HG02852 (cell line): ENCODE results near the gene SH3PXD2B.

Source experiments
- ATAC-seq: cut with Tn5 transposase; IDR thresholded peaks from one replicate; pipeline ENCODE4 v1.9.1; 2021; ENCODE audit warnings: mild to moderate bottlenecking, moderate library complexity; ENCODE audit not compliant: unreplicated experiment

The SH3PXD2B gene

GRCh38 chr5:172437445-172438318, 16.6 kb downstream of the SH3PXD2B start:
- no peak for ATAC-seq

- no peak for ATAC-seq
Measured at GRCh38 chr5:172436879-172437369, 17.4 kb downstream of the SH3PXD2B start.

- ATAC-seq = no peak
Measured at GRCh38 chr5:172436078-172436878, 18.0 kb downstream of the SH3PXD2B start.

GRCh38 chr5:172435362-172436077, 18.8 kb downstream of the SH3PXD2B start:
- no peak for ATAC-seq

DNA sequence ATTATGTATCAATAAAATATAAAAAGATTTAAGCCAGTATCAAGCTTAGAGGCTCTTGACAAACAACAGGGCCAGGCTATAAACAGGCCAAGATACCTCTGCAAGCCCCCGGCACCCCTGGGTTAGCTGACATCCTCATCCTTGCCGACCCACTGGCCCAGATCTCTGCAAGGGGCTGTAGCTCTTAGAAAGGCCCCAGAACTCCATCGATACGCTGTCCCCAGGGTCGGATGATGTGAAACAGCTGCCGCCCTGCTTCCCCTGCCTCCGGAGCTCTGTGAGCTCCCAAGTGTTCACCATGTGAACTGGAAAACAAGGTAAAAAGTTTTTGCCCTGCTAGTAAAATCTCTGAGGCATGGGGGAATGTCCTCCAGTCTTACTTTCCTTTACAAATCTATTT, 20.1 kb downstream of the SH3PXD2B start:
- no peak for ATAC-seq

DNA sequence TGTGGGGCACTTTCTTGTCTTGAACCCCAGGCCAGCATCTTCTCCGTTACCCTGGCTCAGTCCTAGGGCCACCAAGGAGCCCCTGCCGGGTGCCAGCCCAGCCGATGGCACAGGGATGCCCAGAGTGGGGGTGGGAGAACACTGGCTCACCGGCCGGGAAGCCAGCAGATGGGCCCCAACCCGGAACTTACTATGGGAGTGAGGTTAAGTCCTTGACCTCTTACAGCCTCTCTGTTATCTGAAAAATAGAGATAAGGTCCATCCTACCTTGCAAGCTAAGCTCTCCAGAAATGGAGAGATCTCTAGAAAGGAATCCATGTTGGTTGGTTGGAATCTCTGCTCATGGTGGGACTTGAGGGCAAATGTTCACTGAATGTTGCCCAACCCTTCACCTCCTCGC, 20.8 kb downstream of the SH3PXD2B start:
- no peak for ATAC-seq

DNA sequence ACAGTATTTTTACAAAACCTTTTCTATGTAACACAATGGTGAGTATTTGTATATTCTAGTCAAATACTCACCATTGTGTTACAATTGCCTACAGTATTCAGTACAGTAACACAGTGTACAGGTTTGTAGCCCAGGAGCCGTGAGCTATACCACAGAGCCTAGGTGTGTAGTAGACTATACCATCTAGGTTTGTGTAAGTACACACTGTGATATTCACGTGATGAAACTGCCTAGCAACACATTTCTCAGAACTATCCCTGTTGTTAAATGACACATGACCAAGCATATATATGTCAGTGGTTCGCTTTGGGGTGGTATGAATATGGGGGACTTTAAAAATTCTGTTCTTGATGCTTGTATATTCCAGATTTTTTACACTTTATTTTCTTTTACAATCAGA, 21.3 kb downstream of the SH3PXD2B start:
- no peak for ATAC-seq

DNA sequence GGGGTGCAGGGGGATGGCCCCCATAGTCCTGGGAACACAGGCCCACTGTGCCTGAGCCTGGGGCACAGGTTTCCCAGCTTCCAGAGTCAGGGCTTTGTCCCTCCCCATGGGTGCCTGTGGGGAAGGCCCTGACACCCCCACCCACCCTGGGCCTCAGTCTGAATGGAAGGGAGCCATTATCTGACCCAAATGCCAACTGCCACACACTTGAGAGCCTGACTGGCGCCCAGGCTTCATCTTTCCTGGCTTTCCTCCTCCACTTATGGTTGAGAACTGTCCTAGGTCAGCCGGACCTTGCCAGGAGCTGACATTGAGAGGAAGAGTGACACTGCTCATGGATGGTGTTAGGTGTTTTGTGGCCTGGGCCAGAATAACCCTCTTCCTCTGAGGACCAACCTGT, 24.0 kb downstream of the SH3PXD2B start:
- ATAC-seq = no peak

GRCh38 chr5:172429201-172429940, 25.0 kb downstream of the SH3PXD2B start:
- no peak for ATAC-seq

DNA sequence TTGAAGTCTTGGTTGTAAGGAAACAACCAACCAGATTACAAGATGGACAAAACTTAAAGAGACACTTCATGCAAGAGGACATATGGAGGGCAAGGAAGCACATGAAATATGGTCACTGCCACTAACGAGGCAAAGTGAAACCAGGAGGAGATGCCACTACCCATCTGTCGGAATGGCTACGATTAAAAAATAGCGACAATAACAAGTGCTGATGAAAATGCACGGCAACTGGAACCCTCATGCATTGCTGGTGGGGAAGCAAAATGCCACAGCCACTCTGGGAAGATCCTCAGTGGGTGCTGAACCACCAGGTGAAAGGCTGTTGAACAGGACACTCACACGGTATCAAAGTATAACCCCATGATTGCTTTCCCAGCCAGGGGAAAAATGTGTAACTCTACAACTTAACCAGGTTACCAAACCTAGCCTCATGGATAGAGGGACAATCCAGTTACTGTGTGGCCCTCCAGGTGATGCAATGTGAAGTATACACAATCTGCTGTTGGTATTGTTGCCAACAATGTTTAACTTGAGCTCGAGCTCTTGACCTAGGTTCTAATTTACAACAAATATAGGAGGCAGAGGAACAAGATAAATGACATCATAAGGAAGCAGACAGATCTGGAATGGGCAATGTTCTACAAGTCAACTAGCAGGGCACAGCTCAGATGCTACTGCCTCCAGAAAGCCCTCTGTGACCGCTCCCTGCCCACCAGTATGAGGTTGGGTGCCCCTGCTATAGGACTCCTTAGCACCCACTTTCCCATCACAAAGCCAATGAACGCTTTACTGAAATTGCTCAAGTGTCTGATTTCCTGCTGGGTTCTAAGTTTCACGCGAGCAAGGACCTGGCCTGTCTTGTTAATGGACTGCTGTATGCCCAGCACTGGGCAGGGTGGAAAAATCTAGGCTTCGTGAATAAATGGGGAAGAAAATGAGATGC, 25.8 kb downstream of the SH3PXD2B start:
- no peak for ATAC-seq

- ATAC-seq = no peak
Measured at GRCh38 chr5:172427202-172427601, 27.1 kb downstream of the SH3PXD2B start.

DNA sequence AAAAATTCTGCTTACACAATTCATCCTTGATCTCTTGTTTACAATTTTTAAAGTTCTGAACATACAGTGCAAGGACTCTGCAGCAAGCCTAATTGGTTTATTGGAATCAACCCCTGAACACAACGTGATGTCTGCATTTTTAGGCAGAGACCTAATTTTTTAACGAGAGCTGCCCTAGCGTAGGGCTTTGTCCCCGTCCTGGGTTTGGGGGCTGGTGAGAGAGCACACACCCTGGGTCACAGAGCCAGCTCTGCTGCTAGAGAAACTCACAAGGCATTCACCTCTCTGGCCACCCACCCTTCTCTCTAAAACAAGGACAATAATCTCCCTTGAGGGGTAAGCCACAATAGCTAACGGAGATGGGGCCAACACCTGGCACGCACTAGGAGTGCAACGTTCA, 28.2 kb downstream of the SH3PXD2B start:
- ATAC-seq = no peak

- no peak for ATAC-seq
Measured at GRCh38 chr5:172425402-172425801, 28.9 kb downstream of the SH3PXD2B start.

GRCh38 chr5:172424808-172425207, 29.5 kb downstream of the SH3PXD2B start:
- no peak for ATAC-seq

- no peak for ATAC-seq
Measured at GRCh38 chr5:172424111-172424490, 30.2 kb downstream of the SH3PXD2B start.

DNA sequence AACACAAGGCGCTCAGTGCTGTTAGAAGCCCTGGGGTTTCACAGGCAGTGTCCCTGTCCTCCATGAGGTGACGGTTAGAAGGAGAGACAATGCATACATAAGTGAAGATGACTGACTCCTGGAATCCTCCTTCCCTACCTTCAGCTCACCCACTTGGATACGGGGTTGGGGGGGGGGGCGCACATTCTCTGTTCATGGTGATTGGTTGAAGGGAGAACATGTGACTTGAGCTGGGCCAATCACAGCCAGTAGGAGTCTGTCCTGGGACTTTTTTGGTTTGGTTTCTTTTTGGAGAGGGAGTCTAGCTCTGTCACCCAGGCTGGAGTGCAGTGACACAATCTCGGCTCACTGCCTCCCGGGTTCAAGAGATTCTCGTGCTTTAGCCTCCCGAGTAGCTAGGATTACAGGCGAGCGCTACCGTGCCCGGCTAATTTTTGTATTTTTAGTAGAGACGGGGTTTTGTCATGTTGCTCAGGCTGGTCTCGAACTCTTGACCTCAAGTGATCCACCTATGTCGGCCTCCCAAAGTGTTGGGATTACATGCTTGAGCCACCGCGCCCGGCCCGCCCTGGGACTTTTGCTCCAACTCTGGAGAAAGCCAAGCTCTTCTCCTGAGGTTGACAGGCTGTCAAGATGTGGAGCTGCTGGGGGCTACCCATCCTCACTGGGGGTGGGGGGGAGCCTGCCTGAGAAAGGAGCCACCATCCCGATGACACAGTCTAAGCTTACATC, 30.8 kb downstream of the SH3PXD2B start:
- no peak for ATAC-seq

- ATAC-seq = no peak
Measured at GRCh38 chr5:172422255-172422654, 32.1 kb downstream of the SH3PXD2B start.

- ATAC-seq = no peak
Measured at GRCh38 chr5:172421020-172421419, 33.3 kb downstream of the SH3PXD2B start.
